Mucosa of stomach (tissue), 1 donor: ENCODE data around the gene MYO1H.

Experiments used
- H3K27me3 ChIP-seq: one replicate; pipeline ENCODE4 v1.7.0; 2013; ENCODE audit warnings: mild to moderate bottlenecking, low read length; ENCODE audit not compliant: control insufficient read depth, insufficient read depth
- H3K36me3 ChIP-seq: one replicate; pipeline ENCODE4 v1.7.0; 2013; ENCODE audit warnings: low read length; ENCODE audit not compliant: control insufficient read depth, insufficient read depth
- H3K4me1 ChIP-seq: one replicate; pipeline ENCODE4 v1.7.0; 2013; ENCODE audit warnings: mild to moderate bottlenecking, low read length; ENCODE audit not compliant: control insufficient read depth, insufficient read depth
- H3K4me3 ChIP-seq: one replicate; pipeline ENCODE4 v1.7.0; 2013; ENCODE audit warnings: low read length
- H3K9ac ChIP-seq: one replicate; pipeline ENCODE4 v1.7.0; 2013; ENCODE audit warnings: mild to moderate bottlenecking, low read length, moderate library complexity
- H3K9me3 ChIP-seq: one replicate; pipeline ENCODE4 v1.7.0; 2013; ENCODE audit warnings: mild to moderate bottlenecking, low read length, moderate library complexity; ENCODE audit not compliant: control insufficient read depth
- donor health status: Pancreatic carcinoma.

MYO1H gene

DNA sequence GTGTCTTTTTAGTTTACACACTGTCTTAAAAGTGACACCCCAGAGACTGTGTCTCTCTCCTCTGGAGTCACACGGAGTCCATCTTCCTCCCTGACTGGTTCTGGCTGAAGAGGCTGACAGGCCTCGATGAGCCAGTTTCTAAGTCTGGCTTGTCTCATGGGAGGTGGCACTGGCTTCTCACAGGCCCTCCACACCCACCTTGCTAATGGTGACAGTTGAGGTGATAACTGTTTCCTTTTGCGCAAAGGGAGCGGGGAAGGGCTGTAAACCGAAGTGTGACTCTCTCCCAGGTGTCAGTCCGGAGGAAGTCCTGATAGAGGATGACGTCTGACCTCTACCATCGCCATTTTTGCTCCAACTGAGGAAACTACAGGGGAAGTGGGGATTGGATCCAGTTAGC is 99.2 kb downstream of the MYO1H start:
- Histone ChIP-seq H3K27me3 (no peaks in the 10 kb centered on the region), H3K4me3 (no peak overlapping the region), H3K9ac (no peak overlapping the region), H3K4me1 (no peaks in the 10 kb centered on the region), H3K36me3 (no peaks in the 10 kb centered on the region), H3K9me3 (no peaks in the 10 kb centered on the region)

DNA sequence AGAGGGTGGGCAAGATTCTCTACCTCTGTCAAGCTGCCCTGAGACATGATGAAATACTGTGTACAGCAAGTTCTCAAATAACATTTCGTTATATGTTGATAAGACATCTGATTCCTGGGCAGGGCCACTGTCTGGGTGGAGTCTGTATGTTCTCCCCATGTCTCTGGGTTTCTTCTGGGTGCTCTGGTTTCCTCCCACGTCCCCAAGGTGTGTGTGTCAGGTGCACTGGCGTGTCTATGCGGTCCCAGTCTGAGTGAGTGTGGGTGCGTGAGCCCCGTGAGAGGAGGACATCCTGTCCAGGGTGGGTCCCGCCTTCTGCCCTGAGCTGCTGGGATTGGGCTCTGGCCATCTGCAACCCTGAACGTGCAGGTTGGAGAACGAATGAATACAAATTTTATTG is 99.8 kb downstream of the MYO1H start:
- no peaks in the 10 kb centered on the region for H3K9me3 ChIP-seq
- no peak overlapping the region for H3K9ac ChIP-seq
- peaks cover 6% of the 10 kb centered on the region for H3K36me3 ChIP-seq
- no peaks in the 10 kb centered on the region for H3K27me3 ChIP-seq
- no peaks in the 10 kb centered on the region for H3K4me1 ChIP-seq
- no peak overlapping the region for H3K4me3 ChIP-seq

DNA sequence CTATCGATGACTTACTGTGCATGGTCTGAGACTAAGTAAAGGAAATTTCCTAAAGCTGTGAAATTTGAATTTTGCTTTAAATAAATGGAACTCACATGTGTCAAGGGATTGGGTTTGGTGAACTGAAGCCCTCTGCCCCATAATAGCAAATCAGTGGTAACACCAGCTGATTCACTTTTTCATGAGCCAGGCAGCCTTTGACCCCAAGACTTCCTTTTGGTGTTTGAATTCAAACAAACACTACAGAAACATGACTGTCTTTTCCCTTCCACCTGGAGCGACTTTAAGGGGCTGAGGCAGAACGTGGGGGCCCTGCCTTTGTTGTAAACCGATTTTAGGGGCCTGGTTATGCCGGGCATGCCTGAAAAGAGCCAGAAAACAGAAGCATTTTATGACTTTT is 100.6 kb downstream of the MYO1H start:
- Histone ChIP-seq H3K4me1 (no peaks in the 10 kb centered on the region), H3K4me3 (no peak overlapping the region), H3K27me3 (no peaks in the 10 kb centered on the region), H3K36me3 (peaks cover 6% of the 10 kb centered on the region), H3K9me3 (no peaks in the 10 kb centered on the region), H3K9ac (no peak overlapping the region)

DNA sequence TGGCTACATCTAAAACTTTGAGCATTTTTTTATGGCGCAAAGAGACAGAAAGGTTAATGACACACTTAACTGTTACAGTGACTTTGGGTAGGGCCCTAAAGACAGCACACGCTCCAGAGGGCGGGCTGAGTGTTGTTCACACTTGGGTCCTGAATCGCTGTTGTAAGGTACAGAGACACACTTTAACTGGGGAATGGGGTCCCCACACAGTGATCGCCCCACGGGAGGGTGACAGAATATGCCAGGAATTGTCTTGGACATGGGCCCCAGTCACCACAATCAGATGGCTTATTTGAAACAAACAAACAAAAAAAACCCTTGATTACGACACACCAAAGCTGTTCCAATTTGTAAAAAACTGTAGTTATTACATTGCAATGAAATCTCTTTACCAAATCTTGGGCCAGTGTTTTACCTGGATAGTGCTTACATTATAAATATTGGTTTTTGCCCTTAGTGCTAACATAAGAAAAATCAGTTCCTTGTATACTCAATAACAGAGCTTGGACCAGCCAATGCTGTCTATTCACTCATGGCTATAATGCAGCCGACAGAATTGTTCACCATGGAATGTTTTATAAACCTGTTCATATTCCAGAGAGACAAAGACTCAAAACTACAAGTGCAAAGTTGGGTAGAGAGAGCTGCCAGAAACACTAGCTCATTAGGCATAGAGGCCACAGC is 101.1 kb downstream of the MYO1H start:
- no peak overlapping the region for H3K9ac ChIP-seq
- no peak overlapping the region for H3K4me3 ChIP-seq
- H3K27me3 ChIP-seq = no peaks in the 10 kb centered on the region
- no peaks in the 10 kb centered on the region for H3K4me1 ChIP-seq
- H3K36me3 ChIP-seq = peaks cover 6% of the 10 kb centered on the region
- no peaks in the 10 kb centered on the region for H3K9me3 ChIP-seq

DNA sequence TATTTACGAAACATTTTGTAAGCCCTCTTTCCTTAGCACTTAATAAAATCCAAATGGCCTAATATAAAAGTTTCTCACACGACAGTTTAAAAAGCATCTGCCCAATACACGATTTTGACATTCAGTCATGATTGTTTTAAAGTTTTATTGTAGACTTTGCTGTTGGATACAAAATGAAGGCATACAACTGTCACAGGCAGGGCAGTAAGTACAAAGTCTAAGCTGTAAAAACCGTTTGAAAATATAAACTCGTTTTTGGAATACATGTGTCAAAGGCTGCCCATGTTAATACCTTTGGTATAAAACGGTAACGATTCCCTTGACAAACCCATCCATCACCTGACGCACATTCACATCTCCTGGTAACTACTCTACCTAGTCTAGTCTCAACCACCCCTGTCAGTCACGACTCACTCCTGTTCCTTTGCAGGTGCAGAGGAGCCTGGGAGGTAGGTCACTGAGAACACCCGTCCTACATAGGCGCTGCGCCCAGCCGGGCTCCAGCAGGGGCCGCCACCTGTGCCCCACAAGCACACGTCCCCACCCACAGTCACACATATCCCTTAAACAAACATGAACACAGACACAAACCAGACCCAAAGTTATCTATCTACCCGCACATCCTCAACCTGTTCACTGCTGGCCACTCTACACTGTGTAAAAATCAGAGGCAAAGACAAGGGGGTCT is 102.3 kb downstream of the MYO1H start:
- Histone ChIP-seq H3K27me3 (no peaks in the 10 kb centered on the region), H3K4me3 (no peak overlapping the region), H3K4me1 (no peaks in the 10 kb centered on the region), H3K9ac (no peak overlapping the region), H3K9me3 (no peaks in the 10 kb centered on the region), H3K36me3 (peaks cover 6% of the 10 kb centered on the region)

DNA sequence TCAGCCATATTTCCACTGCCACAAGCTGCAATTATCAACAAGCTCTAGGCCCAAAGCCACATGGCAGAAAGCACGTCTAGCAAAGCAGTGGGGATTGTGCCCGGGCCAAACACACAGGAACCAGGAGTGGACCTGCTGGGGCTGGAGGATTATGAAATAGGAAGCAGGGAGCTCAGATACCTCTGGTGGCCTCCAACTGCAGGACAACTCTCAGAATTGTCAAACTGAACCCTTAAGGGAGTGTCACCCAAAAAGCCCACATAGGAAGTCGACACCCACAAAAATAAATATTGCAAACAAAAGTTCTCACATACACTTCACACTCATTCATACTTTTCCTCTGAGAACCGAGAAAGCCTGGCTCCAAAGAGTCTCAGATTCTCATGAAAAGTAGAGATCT is 103.3 kb downstream of the MYO1H start:
- no peaks in the 10 kb centered on the region for H3K27me3 ChIP-seq
- H3K9ac ChIP-seq = no peak overlapping the region
- H3K9me3 ChIP-seq = no peaks in the 10 kb centered on the region
- no peaks in the 10 kb centered on the region for H3K4me1 ChIP-seq
- peaks cover 6% of the 10 kb centered on the region for H3K36me3 ChIP-seq
- no peak overlapping the region for H3K4me3 ChIP-seq

DNA sequence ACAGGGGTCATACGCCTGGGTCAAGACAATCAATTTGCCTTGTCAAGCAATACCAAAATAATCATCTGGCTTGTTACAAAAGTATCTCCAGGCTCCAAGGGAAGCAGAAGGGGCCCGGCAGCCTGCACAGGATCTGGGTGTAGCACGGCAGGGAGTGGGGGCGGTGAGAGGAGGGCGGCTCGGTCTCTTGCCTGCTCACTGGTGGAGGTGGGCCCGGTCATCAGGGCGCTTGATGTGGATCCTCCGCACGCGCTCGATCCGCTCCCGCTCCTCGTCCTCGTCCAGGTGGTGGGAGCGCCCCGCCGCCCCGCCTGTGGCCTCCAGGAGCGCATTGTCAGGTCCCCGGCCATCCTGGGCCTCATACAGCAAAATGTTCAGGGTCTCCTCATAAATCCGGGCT is 103.7 kb downstream of the MYO1H start:
- Histone ChIP-seq H3K4me3 (no peak overlapping the region), H3K9me3 (no peaks in the 10 kb centered on the region), H3K4me1 (no peaks in the 10 kb centered on the region), H3K27me3 (no peaks in the 10 kb centered on the region), H3K36me3 (peaks cover 6% of the 10 kb centered on the region), H3K9ac (no peak overlapping the region)

DNA sequence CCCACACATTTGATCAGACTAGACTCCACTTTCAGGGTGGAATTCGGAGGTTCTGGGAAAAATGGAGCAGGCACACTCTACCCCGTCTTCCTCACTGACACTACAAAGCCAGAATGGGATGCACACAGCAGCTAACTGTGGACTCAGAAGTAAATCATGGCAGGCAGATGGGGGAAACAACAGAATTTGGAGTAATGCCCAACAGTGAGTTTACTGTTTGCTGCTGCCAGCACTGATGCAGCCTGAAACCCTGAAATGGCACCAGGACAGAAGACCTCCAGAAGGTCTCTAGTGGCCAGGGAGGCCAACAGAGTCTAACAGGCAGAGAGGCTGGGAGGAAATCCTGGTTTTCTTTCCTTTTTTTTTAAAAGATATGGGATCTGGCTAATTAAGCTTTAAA is 104.8 kb downstream of the MYO1H start:
- Histone ChIP-seq H3K9ac (no peak overlapping the region), H3K4me1 (no peaks in the 10 kb centered on the region), H3K27me3 (no peaks in the 10 kb centered on the region), H3K9me3 (no peaks in the 10 kb centered on the region), H3K4me3 (no peak overlapping the region), H3K36me3 (peaks cover 6% of the 10 kb centered on the region)

DNA sequence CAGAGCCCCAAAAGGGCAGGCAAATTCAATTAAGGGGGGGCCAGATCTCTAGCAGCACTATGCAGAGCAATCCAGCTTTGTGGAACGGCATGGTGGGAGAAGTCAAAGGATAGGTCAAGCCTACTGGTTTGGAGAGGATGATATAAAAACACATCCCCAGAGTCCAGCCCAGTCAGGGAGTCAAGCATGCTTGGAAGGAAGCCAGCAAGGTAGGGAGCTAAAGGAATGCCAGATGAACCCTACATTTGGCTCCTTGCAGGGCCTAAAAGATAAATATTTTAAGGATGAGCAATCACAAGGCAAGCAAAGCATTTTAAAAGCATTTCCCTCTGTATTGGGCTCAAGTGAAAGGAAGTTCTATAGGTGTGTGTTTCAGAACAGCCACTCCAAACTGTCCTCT is 108.0 kb downstream of the MYO1H start:
- Histone ChIP-seq H3K27me3 (no peaks in the 10 kb centered on the region), H3K9me3 (no peaks in the 10 kb centered on the region), H3K9ac (no peak overlapping the region), H3K4me1 (peaks cover 16% of the 10 kb centered on the region), H3K4me3 (no peak overlapping the region), H3K36me3 (peaks cover 14% of the 10 kb centered on the region)

DNA sequence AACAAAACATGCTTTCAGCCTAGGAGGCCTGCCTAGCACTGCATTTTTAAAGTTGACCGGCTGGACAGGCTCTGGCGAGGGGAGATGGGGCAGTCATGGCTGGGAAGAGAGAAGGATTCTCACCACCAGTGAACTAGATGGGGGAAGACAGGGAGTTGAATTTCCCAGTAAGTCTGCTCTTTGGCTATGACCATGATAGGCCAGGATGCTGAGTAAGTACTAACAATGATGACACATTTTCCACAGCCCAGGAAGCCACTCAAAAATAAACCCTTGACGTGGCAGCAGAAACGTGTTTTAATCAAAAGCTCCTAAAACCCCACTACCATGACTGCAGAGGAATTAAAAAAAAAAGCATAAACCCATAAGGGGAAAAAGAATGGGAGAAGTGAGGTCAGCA is 110.4 kb downstream of the MYO1H start:
- Histone ChIP-seq H3K36me3 (peaks cover 7% of the 10 kb centered on the region), H3K4me1 (peaks cover 39% of the 10 kb centered on the region), H3K9ac (no peak overlapping the region), H3K27me3 (no peaks in the 10 kb centered on the region), H3K9me3 (no peaks in the 10 kb centered on the region), H3K4me3 (no peak overlapping the region)

DNA sequence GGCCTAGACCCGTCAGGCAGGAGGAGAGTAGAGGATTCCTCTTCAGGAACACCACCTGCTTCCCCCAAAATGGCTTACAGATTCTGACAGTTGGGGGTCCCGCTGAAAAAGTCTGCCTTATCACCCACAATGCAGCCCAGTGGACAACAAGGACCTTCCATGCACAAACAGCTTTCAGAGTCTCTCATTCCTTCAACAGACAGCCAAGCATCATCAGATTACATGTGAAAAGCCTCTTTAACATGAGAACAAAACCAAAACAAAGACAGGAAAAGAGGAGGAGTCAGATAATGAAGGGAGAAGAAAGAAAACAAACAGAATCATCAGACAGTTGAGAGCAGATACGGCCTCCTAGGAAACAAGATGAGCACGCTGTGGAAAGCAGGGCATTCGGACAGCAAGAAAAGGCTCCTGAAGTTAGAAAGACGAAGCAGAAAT is 111.1 kb downstream of the MYO1H start:
- H3K27me3 ChIP-seq = no peaks in the 10 kb centered on the region
- H3K9ac ChIP-seq = no peak overlapping the region
- peaks cover 7% of the 10 kb centered on the region for H3K36me3 ChIP-seq
- peaks cover 46% of the 10 kb centered on the region for H3K4me1 ChIP-seq
- no peaks in the 10 kb centered on the region for H3K9me3 ChIP-seq
- no peak overlapping the region for H3K4me3 ChIP-seq

DNA sequence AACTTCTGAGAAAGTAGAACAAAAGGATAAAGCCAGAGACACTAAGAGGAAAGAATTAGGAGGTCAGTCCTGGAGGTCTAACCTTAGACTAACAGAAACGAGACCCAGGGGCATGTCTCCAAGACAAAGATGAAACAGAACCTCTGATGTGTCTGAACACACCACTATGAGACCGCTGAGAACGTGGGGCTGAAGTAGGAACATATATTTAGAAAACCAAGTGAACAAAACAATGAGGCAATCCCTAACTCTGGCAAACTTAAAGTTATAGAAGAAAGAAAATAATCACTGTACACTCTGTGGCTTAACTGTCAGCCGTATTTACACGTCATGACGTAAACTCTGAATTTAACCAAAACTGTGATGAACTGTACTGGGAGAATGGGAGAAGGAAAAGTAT is 111.5 kb downstream of the MYO1H start:
- Histone ChIP-seq H3K9me3 (no peaks in the 10 kb centered on the region), H3K4me3 (no peak overlapping the region), H3K27me3 (no peaks in the 10 kb centered on the region), H3K4me1 (peaks cover 50% of the 10 kb centered on the region), H3K36me3 (peaks cover 7% of the 10 kb centered on the region), H3K9ac (no peak overlapping the region)
